GM18519 (cell line): ENCODE results near the gene PSMC5.
"Not testable (repeated sequence)": the region's sequence is repeated elsewhere in the genome, so short reads cannot be mapped to it uniquely, and the experiment has no call there.

Source experiments
- ATAC-seq: cut with Tn5 transposase; IDR thresholded peaks from one replicate; pipeline ENCODE4 v1.9.1; 2021; ENCODE audit warnings: mild to moderate bottlenecking, moderate library complexity; ENCODE audit not compliant: unreplicated experiment, low FRiP score

Gene PSMC5

DNA sequence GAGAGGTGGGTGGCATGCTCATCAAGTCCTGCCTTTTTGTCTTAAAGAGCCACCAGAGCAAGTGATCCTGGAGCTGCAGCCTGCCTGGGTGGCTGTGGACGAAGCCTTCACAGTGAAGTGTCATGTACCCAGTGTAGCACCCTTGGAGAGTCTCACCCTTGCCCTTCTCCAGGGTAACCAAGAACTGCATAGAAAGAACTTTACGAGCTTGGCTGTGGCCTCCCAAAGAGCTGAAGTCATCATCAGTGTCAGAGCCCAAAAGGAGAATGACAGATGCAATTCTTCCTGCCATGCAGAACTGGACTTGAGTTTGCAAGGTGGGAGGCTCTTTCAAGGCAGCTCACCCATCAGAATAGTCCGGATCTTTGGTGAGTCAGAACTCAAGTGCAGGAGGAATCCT is 32.0 kb downstream of the PSMC5 start:
- no peak for ATAC-seq

DNA sequence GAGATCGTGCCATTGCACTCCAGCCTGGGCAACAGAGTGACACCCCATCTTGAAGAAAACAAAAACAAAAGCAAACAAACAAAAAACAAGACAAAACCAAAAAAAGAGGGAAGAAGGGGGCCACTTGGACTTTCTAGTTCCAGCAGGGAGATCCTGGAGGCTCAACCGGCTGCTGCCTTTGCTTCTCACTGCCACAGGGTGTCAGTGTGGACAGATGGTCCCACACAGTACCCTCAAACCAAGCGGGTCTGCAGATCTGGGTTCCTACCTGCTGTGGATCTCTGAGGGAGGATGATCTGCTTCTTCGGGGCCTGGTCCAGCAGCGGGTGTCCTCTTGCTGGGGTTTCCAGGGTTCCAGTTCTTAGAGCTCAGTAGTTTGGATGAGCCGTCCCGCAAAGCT is 39.4 kb downstream of the PSMC5 start:
- ATAC-seq, result not testable (repeated sequence)

DNA sequence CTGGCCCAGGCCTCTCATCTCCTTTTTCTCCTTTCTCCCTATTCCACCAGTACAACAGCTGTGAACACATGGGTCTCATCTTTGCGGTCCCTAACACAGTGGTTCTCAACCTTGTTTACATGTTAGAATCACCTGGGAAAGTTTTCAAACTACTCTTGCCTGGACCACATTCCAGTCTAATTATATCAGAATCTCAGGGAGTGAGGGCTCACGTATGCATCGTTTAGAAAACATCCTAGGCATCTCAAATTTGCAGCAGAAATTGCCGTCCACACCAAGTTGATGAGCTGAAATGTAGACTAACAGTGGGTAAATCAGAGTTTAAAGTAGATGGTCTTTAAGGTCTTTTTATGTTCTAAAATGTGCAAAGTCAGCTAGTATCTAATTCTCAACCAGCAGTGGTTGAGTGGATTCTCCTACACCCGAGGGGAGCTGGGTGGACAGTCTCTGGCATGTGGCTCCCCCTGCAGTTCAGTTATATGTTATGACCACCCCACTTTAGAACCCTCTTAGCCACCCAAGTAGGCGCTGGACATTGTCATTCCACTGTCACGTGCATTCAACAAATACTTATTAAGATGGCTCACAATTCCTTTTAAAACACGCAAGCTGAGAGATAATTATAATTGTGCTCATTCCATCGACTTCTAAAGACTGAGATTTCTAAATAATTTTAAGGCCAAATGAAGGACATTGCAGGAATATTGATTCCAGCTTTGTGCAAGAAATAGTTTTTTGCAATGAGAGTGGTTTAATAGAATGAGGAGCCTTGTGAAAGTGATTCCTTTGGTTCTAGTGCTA is 42.5 kb downstream of the PSMC5 start:
- not testable (repeated sequence) for ATAC-seq

DNA sequence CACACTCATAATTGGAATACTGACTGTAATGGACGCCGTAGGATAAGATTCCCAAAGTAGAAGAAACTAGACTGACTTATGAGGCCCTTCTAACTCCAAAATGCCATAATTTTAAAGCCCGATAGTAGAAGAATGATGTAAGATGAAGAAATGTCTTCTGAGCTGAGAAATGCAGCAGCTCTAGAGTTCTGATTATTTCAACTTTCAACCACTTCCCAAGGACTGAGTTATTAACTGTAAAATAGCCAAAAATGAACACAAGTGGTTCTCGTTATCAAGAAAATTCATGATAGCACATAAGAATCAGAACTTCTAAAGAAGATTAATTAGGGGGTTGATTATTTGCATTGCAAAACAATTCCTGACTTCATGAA is 43.0 kb downstream of the PSMC5 start:
- not testable (repeated sequence) for ATAC-seq

DNA sequence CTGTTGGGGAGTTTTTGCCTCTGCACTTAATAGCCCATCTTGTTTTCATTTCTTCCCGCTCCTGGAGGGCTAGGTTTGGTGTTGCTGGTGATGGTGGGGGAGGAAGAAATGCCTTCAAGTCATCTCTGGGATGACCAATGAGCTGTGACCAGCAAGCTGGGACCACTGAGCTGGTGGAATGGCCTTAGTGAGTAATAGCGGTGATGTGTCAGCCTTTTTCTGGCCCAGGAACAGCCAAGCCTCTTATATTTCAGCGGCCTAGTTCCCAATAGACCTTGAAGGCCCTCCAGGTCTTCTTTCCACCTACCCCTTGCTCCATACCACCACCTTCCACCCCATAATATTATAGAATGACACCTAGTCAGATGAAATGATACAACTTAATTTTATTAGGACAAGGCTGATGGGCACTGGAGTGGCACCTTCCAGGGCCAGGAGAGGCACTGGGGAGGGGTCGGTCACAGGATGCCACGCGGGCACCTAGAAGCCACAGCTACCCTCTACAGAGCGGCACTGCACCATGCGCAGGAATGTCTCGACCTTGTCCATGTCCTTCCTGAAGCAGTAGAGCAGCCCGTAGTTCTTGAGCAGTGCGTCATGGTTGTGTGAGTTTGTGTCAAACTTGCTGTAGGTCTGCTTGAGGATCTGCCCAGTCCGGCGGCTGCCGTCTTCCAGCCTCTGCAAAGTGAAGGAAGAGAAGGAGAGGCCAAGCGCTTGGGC is 44.6 kb downstream of the PSMC5 start:
- ATAC-seq, result not testable (repeated sequence)

DNA sequence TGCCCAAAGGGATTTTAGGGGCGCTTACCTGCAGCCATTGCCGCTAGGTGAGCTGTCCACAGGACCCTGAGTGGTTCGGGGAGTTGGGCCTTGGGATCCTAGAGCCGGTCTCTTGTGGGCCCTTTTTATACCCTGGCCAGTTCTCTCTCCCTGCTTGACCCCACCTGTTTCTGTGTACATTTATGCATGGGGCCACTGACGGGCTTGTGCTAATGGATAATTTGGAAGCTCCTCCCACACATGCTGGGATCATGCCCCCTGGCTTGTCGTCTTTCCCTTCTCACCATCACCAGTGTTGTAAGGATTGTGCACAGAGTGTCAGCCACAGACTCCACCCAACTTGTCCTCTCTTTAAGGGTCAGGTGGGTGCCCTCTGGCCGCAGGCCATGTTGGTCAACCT is 46.3 kb downstream of the PSMC5 start, which contains the start of gene CSH2:
Gene CSH2, minus strand, starts transcription at position 101 of the 400 bp plus-strand sequence. Its CDS starts 63 bp downstream, at position 38.
- ATAC-seq, result not testable (repeated sequence)

DNA sequence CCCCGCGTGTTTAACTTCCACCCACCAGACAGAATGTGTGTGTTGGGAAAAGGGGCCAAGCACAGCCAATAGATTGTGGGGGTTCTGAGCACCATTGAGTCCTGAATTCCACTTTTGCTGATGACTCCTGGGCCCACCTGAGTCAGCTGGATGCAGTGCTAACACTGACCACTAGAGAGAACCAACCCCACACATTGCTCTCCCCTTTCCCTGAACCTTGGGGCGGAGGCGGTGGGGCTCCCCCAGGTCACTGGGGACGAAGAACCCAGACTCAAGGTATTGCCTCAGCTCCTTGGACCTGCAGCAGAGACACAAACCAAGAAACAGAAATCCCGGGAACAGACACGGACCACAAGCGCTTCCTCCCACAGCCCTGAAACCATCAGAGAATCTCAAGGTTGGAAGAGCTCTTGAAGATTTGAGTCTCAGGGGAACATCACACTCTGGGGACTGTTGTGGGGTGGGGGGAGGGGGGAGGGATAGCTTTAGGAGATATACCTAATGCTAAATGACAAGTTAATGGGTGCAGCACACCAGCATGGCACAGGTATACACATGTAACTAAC is 46.9 kb downstream of the PSMC5 start:
- ATAC-seq, result not testable (repeated sequence)

DNA sequence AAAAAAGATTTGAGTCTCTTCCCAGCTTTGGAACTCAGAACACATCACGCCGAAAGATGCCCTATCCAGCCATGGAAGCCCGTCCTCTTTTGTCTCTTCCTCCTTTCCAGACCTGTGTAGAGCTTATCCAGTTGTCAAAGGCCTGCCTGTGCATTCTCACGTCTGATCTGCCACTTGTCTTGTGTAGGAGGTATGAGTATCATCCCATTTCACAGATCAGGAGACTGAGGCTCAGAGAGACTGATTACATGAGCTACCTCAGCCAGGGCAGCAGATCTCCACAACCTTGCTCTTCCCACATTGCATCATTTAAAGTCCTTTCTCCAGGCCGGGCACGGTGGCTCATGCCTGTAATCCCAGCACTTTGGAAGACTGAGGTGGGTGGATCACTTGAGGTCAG is 47.5 kb downstream of the PSMC5 start:
- not testable (repeated sequence) for ATAC-seq

DNA sequence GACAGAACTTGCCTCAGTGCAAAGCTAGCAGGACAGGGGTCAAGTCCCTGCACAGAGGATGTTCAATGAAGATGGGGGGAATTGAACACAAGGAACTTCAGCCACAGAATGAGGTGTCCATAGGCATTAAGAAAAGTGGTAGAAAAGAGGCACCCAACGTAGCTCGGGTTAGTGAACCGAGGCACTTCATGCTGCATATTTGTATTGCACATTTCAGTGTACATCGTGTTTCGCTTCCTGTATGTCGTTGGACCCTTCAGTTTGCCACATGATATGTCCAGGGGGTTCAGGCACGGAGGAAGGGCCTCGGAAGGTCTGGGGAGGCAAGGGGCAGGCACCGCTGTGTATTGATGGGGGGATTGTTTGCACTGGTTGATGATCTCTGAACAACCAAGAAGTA is 51.2 kb downstream of the PSMC5 start:
- not testable (repeated sequence) for ATAC-seq

DNA sequence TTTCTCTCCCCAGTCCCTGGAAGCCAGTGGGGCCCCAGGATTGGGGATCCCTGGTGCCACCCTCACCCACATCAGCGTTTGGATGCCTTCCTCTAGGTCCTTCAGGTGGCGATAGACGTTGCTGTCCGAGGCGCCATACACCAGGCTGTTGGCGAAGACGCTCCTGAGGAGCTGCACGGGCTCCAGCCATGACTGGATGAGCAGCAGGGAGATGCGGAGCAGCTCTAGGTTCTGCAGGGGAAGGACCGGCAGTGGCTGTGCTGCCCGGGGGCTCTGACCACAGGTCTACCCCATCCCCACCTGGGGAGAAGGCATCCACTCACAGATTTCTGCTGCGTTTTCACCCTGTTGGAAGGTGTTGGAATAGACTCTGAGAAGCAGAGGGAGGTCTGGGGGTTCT is 53.5 kb downstream of the PSMC5 start:
- no peak for ATAC-seq

DNA sequence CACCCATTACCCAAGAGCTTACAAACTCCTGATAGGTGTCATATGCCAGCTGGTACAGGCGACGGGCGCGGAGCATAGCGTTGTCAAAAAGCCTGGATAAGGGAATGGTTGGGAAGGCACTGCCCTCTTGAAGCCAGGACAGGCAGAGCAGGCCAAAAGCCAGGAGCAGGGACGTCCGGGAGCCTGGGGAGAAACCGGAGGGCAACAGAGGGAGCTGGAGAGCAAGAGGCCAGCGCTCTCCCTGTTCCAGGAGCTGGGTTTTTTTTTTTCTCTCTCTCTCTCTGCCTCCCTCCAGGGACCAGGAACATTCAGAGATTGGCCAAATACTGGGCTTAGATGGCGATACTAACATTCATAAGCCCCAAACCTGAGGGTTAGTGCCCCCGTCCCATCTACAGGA is 54.1 kb downstream of the PSMC5 start:
- not testable (repeated sequence) for ATAC-seq
